ENCODE data around the gene SUCLG2.

The SUCLG2 gene

GRCh38 chr3:67662733-67663132 lies 8.3 kb upstream of the SUCLG2 start:
- Mint-ChIP-seq H3K9me3 (peaks cover 6% of the 10 kb centered on the region), H3K27ac (no peak overlapping the region), H3K4me1 (peaks cover 6% of the 10 kb centered on the region), H3K36me3 (no peaks in the 10 kb centered on the region), H3K27me3 (peaks cover 1% of the 10 kb centered on the region), H3K4me3 (no peak overlapping the region)
- DNase-seq (ENCODE audit: low spot score in 2 of 2) (no peak), ATAC-seq (ENCODE audit: low read depth) (peak; percentile 34)

- Mint-ChIP-seq H3K4me3 (no peak overlapping the region), H3K4me1 (peaks cover 7% of the 10 kb centered on the region), H3K27me3 (no peaks in the 10 kb centered on the region), H3K27ac (no peak overlapping the region), H3K9me3 (no peaks in the 10 kb centered on the region), H3K36me3 (no peaks in the 10 kb centered on the region)
- DNase-seq (ENCODE audit: low spot score in 2 of 2) = no peak
- ATAC-seq (ENCODE audit: low read depth) = no peak
Observed at GRCh38 chr3:67661089-67661488, 6.7 kb upstream of the SUCLG2 start.

- peaks cover 18% of the 10 kb centered on the region for H3K4me1 Mint-ChIP-seq
- H3K4me3 Mint-ChIP-seq = no peak overlapping the region
- H3K27ac Mint-ChIP-seq = no peak overlapping the region
- peaks cover 1% of the 10 kb centered on the region for H3K36me3 Mint-ChIP-seq
- H3K9me3 Mint-ChIP-seq = no peaks in the 10 kb centered on the region
- ATAC-seq (ENCODE audit: low read depth) (no peak), DNase-seq (ENCODE audit: low spot score in 2 of 2) (no peak)
- H3K27me3 Mint-ChIP-seq = no peaks in the 10 kb centered on the region
Observed at GRCh38 chr3:67657192-67657591, 2.8 kb upstream of the SUCLG2 start.

- Mint-ChIP-seq H3K36me3 (peaks cover 7% of the 10 kb centered on the region), H3K4me3 (peak overlapping the region; percentile 18), H3K4me1 (peaks cover 24% of the 10 kb centered on the region), H3K27me3 (no peaks in the 10 kb centered on the region), H3K27ac (peak overlapping the region; percentile 46), H3K9me3 (no peaks in the 10 kb centered on the region)
- no peak for ATAC-seq (ENCODE audit: low read depth)
- no peak for DNase-seq (ENCODE audit: low spot score in 2 of 2)
Observed at GRCh38 chr3:67656614-67657013, 2.2 kb upstream of the SUCLG2 start.

GRCh38 chr3:67655364-67656121 lies 1.1 kb upstream of the SUCLG2 start:
- H3K27me3 Mint-ChIP-seq = no peaks in the 10 kb centered on the region
- peak overlapping the region; percentile 46 for H3K27ac Mint-ChIP-seq
- DNase-seq (ENCODE audit: low spot score in 2 of 2) = peak; percentile 44 to 62
- peak overlapping the region; percentile 88 for H3K4me3 Mint-ChIP-seq
- H3K4me1 Mint-ChIP-seq = peaks cover 30% of the 10 kb centered on the region
- no peaks in the 10 kb centered on the region for H3K9me3 Mint-ChIP-seq
- ATAC-seq (ENCODE audit: low read depth) = peak; percentile 14
- peaks cover 9% of the 10 kb centered on the region for H3K36me3 Mint-ChIP-seq

- peak overlapping the region; percentile 46 for H3K27ac Mint-ChIP-seq
- no peaks in the 10 kb centered on the region for H3K9me3 Mint-ChIP-seq
- peak in 1 of 2 donors; percentile 5 for DNase-seq (ENCODE audit: low spot score in 2 of 2)
- peak overlapping the region; percentile 88 for H3K4me3 Mint-ChIP-seq
- H3K27me3 Mint-ChIP-seq = no peaks in the 10 kb centered on the region
- H3K36me3 Mint-ChIP-seq = peaks cover 9% of the 10 kb centered on the region
- peaks cover 33% of the 10 kb centered on the region for H3K4me1 Mint-ChIP-seq
- ATAC-seq (ENCODE audit: low read depth) = peak; percentile 1
Observed at GRCh38 chr3:67654844-67655177, 399 bp upstream of the SUCLG2 start.

GRCh38 chr3:67653425-67654098 lies 850 bp downstream of the SUCLG2 start:
- H3K27ac Mint-ChIP-seq = peak overlapping the region; percentile 46
- H3K27me3 Mint-ChIP-seq = no peaks in the 10 kb centered on the region
- peaks cover 42% of the 10 kb centered on the region for H3K4me1 Mint-ChIP-seq
- no peak for DNase-seq (ENCODE audit: low spot score in 2 of 2)
- no peaks in the 10 kb centered on the region for H3K9me3 Mint-ChIP-seq
- no peak for ATAC-seq (ENCODE audit: low read depth)
- peaks cover 12% of the 10 kb centered on the region for H3K36me3 Mint-ChIP-seq
- peak overlapping the region; percentile 88 for H3K4me3 Mint-ChIP-seq

GRCh38 chr3:67650084-67650483 lies 4.3 kb downstream of the SUCLG2 start:
- ATAC-seq (ENCODE audit: low read depth) = no peak
- H3K9me3 Mint-ChIP-seq = no peaks in the 10 kb centered on the region
- H3K36me3 Mint-ChIP-seq = peaks cover 25% of the 10 kb centered on the region
- no peaks in the 10 kb centered on the region for H3K27me3 Mint-ChIP-seq
- no peak overlapping the region for H3K27ac Mint-ChIP-seq
- H3K4me1 Mint-ChIP-seq = peaks cover 45% of the 10 kb centered on the region
- no peak for DNase-seq (ENCODE audit: low spot score in 2 of 2)
- no peak overlapping the region for H3K4me3 Mint-ChIP-seq

- H3K4me1 Mint-ChIP-seq = peaks cover 45% of the 10 kb centered on the region
- peak overlapping the region; percentile 3 for H3K27ac Mint-ChIP-seq
- no peaks in the 10 kb centered on the region for H3K9me3 Mint-ChIP-seq
- no peak overlapping the region for H3K4me3 Mint-ChIP-seq
- DNase-seq (ENCODE audit: low spot score in 2 of 2) (no peak), ATAC-seq (ENCODE audit: low read depth) (no peak)
- H3K27me3 Mint-ChIP-seq = no peaks in the 10 kb centered on the region
- H3K36me3 Mint-ChIP-seq = peaks cover 25% of the 10 kb centered on the region
Observed at GRCh38 chr3:67649681-67650080, 4.7 kb downstream of the SUCLG2 start.

GRCh38 chr3:67648701-67649100 lies 5.7 kb downstream of the SUCLG2 start:
- Mint-ChIP-seq H3K9me3 (no peaks in the 10 kb centered on the region), H3K4me1 (peaks cover 49% of the 10 kb centered on the region), H3K27me3 (no peaks in the 10 kb centered on the region), H3K36me3 (peaks cover 27% of the 10 kb centered on the region), H3K27ac (peak overlapping the region; percentile 43), H3K4me3 (no peak overlapping the region)
- DNase-seq (ENCODE audit: low spot score in 2 of 2) (no peak), ATAC-seq (ENCODE audit: low read depth) (no peak)

- H3K36me3 Mint-ChIP-seq = peaks cover 27% of the 10 kb centered on the region
- no peak for ATAC-seq (ENCODE audit: low read depth)
- no peaks in the 10 kb centered on the region for H3K27me3 Mint-ChIP-seq
- no peak for DNase-seq (ENCODE audit: low spot score in 2 of 2)
- peaks cover 51% of the 10 kb centered on the region for H3K4me1 Mint-ChIP-seq
- no peak overlapping the region for H3K4me3 Mint-ChIP-seq
- H3K9me3 Mint-ChIP-seq = no peaks in the 10 kb centered on the region
- no peak overlapping the region for H3K27ac Mint-ChIP-seq
Observed at GRCh38 chr3:67648229-67648628, 6.2 kb downstream of the SUCLG2 start.

- H3K9me3 Mint-ChIP-seq = no peaks in the 10 kb centered on the region
- no peaks in the 10 kb centered on the region for H3K27me3 Mint-ChIP-seq
- DNase-seq (ENCODE audit: low spot score in 2 of 2) (no peak), ATAC-seq (ENCODE audit: low read depth) (no peak)
- H3K4me1 Mint-ChIP-seq = peaks cover 45% of the 10 kb centered on the region
- no peak overlapping the region for H3K4me3 Mint-ChIP-seq
- peaks cover 27% of the 10 kb centered on the region for H3K36me3 Mint-ChIP-seq
- H3K27ac Mint-ChIP-seq = no peak overlapping the region
Observed at GRCh38 chr3:67647390-67647878, 7.0 kb downstream of the SUCLG2 start.

- Mint-ChIP-seq H3K4me3 (no peak overlapping the region), H3K36me3 (peaks cover 21% of the 10 kb centered on the region), H3K27me3 (no peaks in the 10 kb centered on the region), H3K4me1 (peaks cover 38% of the 10 kb centered on the region), H3K9me3 (no peaks in the 10 kb centered on the region), H3K27ac (no peak overlapping the region)
- DNase-seq (ENCODE audit: low spot score in 2 of 2) (no peak), ATAC-seq (ENCODE audit: low read depth) (no peak)
Observed at GRCh38 chr3:67646586-67647234, 7.7 kb downstream of the SUCLG2 start.

- ATAC-seq (ENCODE audit: low read depth) = no peak
- Mint-ChIP-seq H3K27me3 (no peaks in the 10 kb centered on the region), H3K4me3 (no peak overlapping the region), H3K27ac (no peak overlapping the region), H3K9me3 (no peaks in the 10 kb centered on the region), H3K36me3 (peaks cover 25% of the 10 kb centered on the region), H3K4me1 (peaks cover 30% of the 10 kb centered on the region)
- no peak for DNase-seq (ENCODE audit: low spot score in 2 of 2)
Observed at GRCh38 chr3:67644827-67645226, 9.6 kb downstream of the SUCLG2 start.
